ENCODE data around the gene C2CD2. TPM values are rescaled to one million over a fixed set of nuclear protein-coding genes. Genes with fewer than 3 reads are reported as not detected.

C2CD2 gene
- total and polyA plus RNA-seq, 2 of the 4 experiments (the other 2 are of a cell fraction): 15.6 to 25.3 TPM

GRCh38 chr21:41939391-41939790, 14.4 kb downstream of the C2CD2 start:
- H3K27ac ChIP-seq (ENCODE audit: insufficient read depth, low read length): no peak overlapping the region
- TF ChIP-seq MXI1 (IDR thresholded peaks at IDR 0.05; ENCODE audit: borderline replicate concordance, low read depth, low read length) (no peak), POLR2A (IDR thresholded peaks at IDR 0.05; ENCODE audit: low read depth, low read length) (no peak), CEBPB (IDR thresholded peaks at IDR 0.05; ENCODE audit: low read depth, low read length) (no peak), MAFK (IDR thresholded peaks at IDR 0.05; ENCODE audit: low read depth, low read length) (no peak), ELK1 (IDR thresholded peaks at IDR 0.05; ENCODE audit: borderline replicate concordance, low read depth, low read length) (no peak), BHLHE40 (IDR thresholded peaks at IDR 0.05; ENCODE audit: low read depth, low read length) (no peak), RFX5 (IDR thresholded peaks at IDR 0.05; ENCODE audit: low read depth, low read length) (no peak), MAZ (IDR thresholded peaks at IDR 0.05; ENCODE audit: borderline replicate concordance, low read depth, low read length) (no peak), FOS (IDR thresholded peaks at IDR 0.05; ENCODE audit: low read depth, low read length) (no peak), NFE2L2 (IDR thresholded peaks at IDR 0.05; ENCODE audit: low read depth, low read length) (no peak), CTCF (conservative IDR thresholded peaks at IDR 0.05; ENCODE audit: low read depth, low read length) (no peak), SMC3 (IDR thresholded peaks at IDR 0.05; ENCODE audit: low read depth, low read length) (no peak), RAD21 (IDR thresholded peaks at IDR 0.05; ENCODE audit: low read length) (no peak), CHD1 (IDR thresholded peaks at IDR 0.05; ENCODE audit: low read depth, low read length) (no peak), USF2 (IDR thresholded peaks at IDR 0.05; ENCODE audit: low read depth, low read length) (no peak)
- H3K36me3 ChIP-seq (ENCODE audit: control insufficient read depth, insufficient read depth, low read length): peaks cover 8% of the 10 kb centered on the region
- H3K14ac ChIP-seq (replicated peaks; ENCODE audit: low read depth, low read length): no peak overlapping the region
- no peak overlapping the region for H4K8ac ChIP-seq (ENCODE audit: low read depth in 2 of 2, low read length in 2 of 2)
- no peak overlapping the region for H3K9ac ChIP-seq (ENCODE audit: low read depth, low read length)
- no peak overlapping the region for H3K18ac ChIP-seq (ENCODE audit: low read depth, low read length)
- dilution Hi-C loops (cut with HindIII; ENCODE audit: low sequenced_read_pairs, unreplicated experiment): no loop called here
- no peak overlapping the region for H2BK5ac ChIP-seq (ENCODE audit: low read depth, low read length, poor library complexity, severe bottlenecking)
- H2BK120ac ChIP-seq (ENCODE audit: low read depth, low read length): no peak overlapping the region
- peaks cover 13% of the 10 kb centered on the region; the same call in 1 of the 2 replicates for H3K9me1 ChIP-seq (ENCODE audit: insufficient read depth, low read length)
- DNase-seq (no peak), ATAC-seq (ENCODE audit: low read depth) (no peak)
- 88% methylated on average over 5 of the region's 8 CpGs; no CpG with 5 or more reads in 1 of the 2 experiments for WGBS, 2 experiments (ENCODE audit: extremely low coverage in 2 of 2, insufficient read length in 1 of 2)
- BruUV-seq (replicated peaks): no TSS peak
- no peak overlapping the region for H2BK20ac ChIP-seq (ENCODE audit: low read depth, low read length)
- H3K79me1 ChIP-seq (ENCODE audit: low read depth in 1 of 2, low read length in 2 of 2): peaks cover 30 to 43% of the 10 kb centered on the region in 2 experiments
- peaks cover 12% of the 10 kb centered on the region for H4K20me1 ChIP-seq (ENCODE audit: insufficient read depth, low read length)
- H3K27me3 ChIP-seq (ENCODE audit: control insufficient read depth, insufficient read depth, low read length): no peaks in the 10 kb centered on the region
- H2AFZ ChIP-seq (replicated peaks; ENCODE audit: low read length, poor library complexity): no peak overlapping the region
- H2AK5ac ChIP-seq (ENCODE audit: low read depth, low read length): no peak overlapping the region
- no peak overlapping the region for H3K56ac ChIP-seq (ENCODE audit: extremely low read depth, insufficient read depth, low read length)
- H3K4ac ChIP-seq (ENCODE audit: low read depth, low read length): no peak overlapping the region
- no peak overlapping the region for H3K23ac ChIP-seq (ENCODE audit: low read depth, low read length)
- H3K4me3 ChIP-seq (ENCODE audit: insufficient read depth, low read depth, low read length): no peak overlapping the region
- POLR2A ChIA-PET (ENCODE audit: unreplicated experiment): no interaction called here
- H2AK9ac ChIP-seq (replicated peaks; ENCODE audit: low read depth, low read length, poor library complexity): no peak overlapping the region
- H4K5ac ChIP-seq (ENCODE audit: low read depth, low read length): no peak overlapping the region
- H3K4me2 ChIP-seq (ENCODE audit: low read depth, low read length): no peak overlapping the region
- in situ Hi-C loops (cut with MboI; ENCODE audit: low sequenced_read_pairs): loop anchor here (10.0 kb wide), 1 partner anchor 155 kb away; no protein-coding TSS in a partner anchor
- no peak overlapping the region for H2BK15ac ChIP-seq (ENCODE audit: low read depth, low read length)
- H3K9me3 ChIP-seq (ENCODE audit: control insufficient read depth, insufficient read depth, low read length): no peaks in the 10 kb centered on the region
- no peaks in the 10 kb centered on the region for H3K4me1 ChIP-seq (ENCODE audit: control insufficient read depth, insufficient read depth, low read length)
- H4K91ac ChIP-seq (ENCODE audit: insufficient read depth, low read depth, low read length): no peak overlapping the region
- intact Hi-C loops (cut with micrococcal nuclease): no loop called here
- CTCF ChIA-PET: no interaction called here
